Uterus (tissue), 4 donors: Measurements from ENCODE around the gene C15orf39. TPM values are rescaled to one million over a fixed set of nuclear protein-coding genes. Genes with fewer than 3 reads are reported as not detected.

Experiments used
- DNase-seq, 2 donors: peaks; one replicate each; pipeline ENCODE4 v3.0.0-alpha.2; 2019 to 2020
- H3K27ac ChIP-seq, 2 donors: fragments of 200-600 bp; sonication (generic); 1 replicate in 1 of 2; 2 replicates in 1 of 2; pipeline ENCODE4 v1.5.1; 2016 to 2018
- H3K27me3 ChIP-seq, 2 donors: fragments of 200-600 bp; sonication (generic); one replicate each; pipeline ENCODE4 v1.5.1; 2018 to 2019; ENCODE audit warnings: control low read depth in 1 of 2
- H3K36me3 ChIP-seq, 2 donors: fragments of 200-600 bp; sonication (generic); one replicate each; pipeline ENCODE4 v1.5.1; 2019; ENCODE audit warnings: control low read depth in 1 of 2
- H3K4me1 ChIP-seq, 2 donors: fragments of 200-600 bp; sonication (generic); one replicate each; pipeline ENCODE4 v1.5.1; 2018 to 2019; ENCODE audit warnings: control low read depth in 1 of 2
- H3K4me3 ChIP-seq, 2 donors: fragments of 200-600 bp; sonication (generic); 1 replicate in 1 of 2; 2 replicates in 1 of 2; pipeline ENCODE4 v1.5.1; 2018 to 2019; ENCODE audit warnings: mild to moderate bottlenecking in 1 of 2
- H3K9me3 ChIP-seq, 2 donors: fragments of 200-600 bp; sonication (generic); one replicate each; pipeline ENCODE4 v1.5.1; 2019; ENCODE audit warnings: control low read depth in 1 of 2
- CTCF ChIP-seq, 4 experiments: fragments of 200-600 bp in 2 of 4; fragments of 450-650 bp in 2 of 4; sonication (generic) in 2 of 4; IDR thresholded peaks; one replicate each; pipeline ENCODE4 v1.5.1; 2016 to 2019; ENCODE audit warnings: antibody characterized with exemption in 4 of 4, mild to moderate bottlenecking in 2 of 4, moderate library complexity in 1 of 4
- POLR2A ChIP-seq, 2 donors: fragments of 450-650 bp; IDR thresholded peaks; one replicate each; pipeline ENCODE4 v1.6.1; 2016; ENCODE audit warnings: antibody characterized with exemption in 2 of 2, mild to moderate bottlenecking in 1 of 2, moderate library complexity in 1 of 2
- intact Hi-C: fragments of 100-400 bp; cut with DNase I; formaldehyde crosslinking; loops from one replicate; pipeline ENCODE4 v1.15.1; 2023; ENCODE audit warnings: low total_unique reads
- total RNA-seq, 4 donors: library from RNA; depleted of rRNA in 3 of 4; stranded (reverse); fragments of >200 nt in 3 of 4; gene quantifications; one replicate each; pipeline versions ENCODE4 v1.1.0 to v1.2.4, GENCODE V29; 2014 to 2023
- donor health status: DM: yes; HTN: yes; CAD: no.

Gene C15orf39
- total RNA-seq, 4 donors from 2014 or later = 4.6 to 43.9 (median 14.1) TPM

GRCh38 chr15:75211436-75212199 is 9.9 kb downstream of the C15orf39 start:
- H3K9me3 ChIP-seq = no peaks in the 10 kb centered on the region
- no peak for DNase-seq
- H3K4me1 ChIP-seq = peaks cover 0 to 10% of the 10 kb centered on the region in 2 donors
- H3K27me3 ChIP-seq = no peaks in the 10 kb centered on the region
- intact Hi-C loops = no loop called here
- no peak overlapping the region for H3K4me3 ChIP-seq
- no peak for TF ChIP-seq POLR2A (IDR thresholded peaks at IDR 0.05)
- TF ChIP-seq CTCF (IDR thresholded peaks at IDR 0.05) = no peak
- H3K36me3 ChIP-seq = no peaks in the 10 kb centered on the region
- no peak overlapping the region for H3K27ac ChIP-seq

GRCh38 chr15:75212200-75212858 is 10.6 kb downstream of the C15orf39 start:
- peaks cover 0 to 10% of the 10 kb centered on the region in 2 donors for H3K4me1 ChIP-seq
- no peaks in the 10 kb centered on the region for H3K27me3 ChIP-seq
- no peak for DNase-seq
- no peaks in the 10 kb centered on the region for H3K36me3 ChIP-seq
- H3K27ac ChIP-seq = no peak overlapping the region
- intact Hi-C loops = no loop called here
- H3K4me3 ChIP-seq = no peak overlapping the region
- H3K9me3 ChIP-seq = no peaks in the 10 kb centered on the region
- no peak for TF ChIP-seq CTCF (IDR thresholded peaks at IDR 0.05)
- TF ChIP-seq POLR2A (IDR thresholded peaks at IDR 0.05) = no peak

GRCh38 chr15:75213212-75213767 is 11.6 kb downstream of the C15orf39 start:
- DNase-seq = no peak
- Histone ChIP-seq H3K36me3 (no peaks in the 10 kb centered on the region), H3K27ac (no peak overlapping the region), H3K27me3 (no peaks in the 10 kb centered on the region), H3K4me1 (peaks cover 0 to 10% of the 10 kb centered on the region in 2 donors), H3K9me3 (no peaks in the 10 kb centered on the region), H3K4me3 (no peak overlapping the region)
- intact Hi-C loops = no loop called here
- TF ChIP-seq CTCF (IDR thresholded peaks at IDR 0.05) (no peak), POLR2A (IDR thresholded peaks at IDR 0.05) (no peak)

GRCh38 chr15:75213768-75214221 is 12.1 kb downstream of the C15orf39 start:
- no peak for TF ChIP-seq CTCF (IDR thresholded peaks at IDR 0.05)
- no peak for TF ChIP-seq POLR2A (IDR thresholded peaks at IDR 0.05)
- no peak for DNase-seq
- H3K4me3 ChIP-seq = no peak overlapping the region
- intact Hi-C loops = no loop called here
- H3K9me3 ChIP-seq = no peaks in the 10 kb centered on the region
- H3K4me1 ChIP-seq = peaks cover 0 to 10% of the 10 kb centered on the region in 2 donors
- H3K27ac ChIP-seq = no peak overlapping the region
- H3K36me3 ChIP-seq = no peaks in the 10 kb centered on the region
- no peaks in the 10 kb centered on the region for H3K27me3 ChIP-seq
